ENCODE results near the gene RSPH6A. TPM values are rescaled to one million over a fixed set of nuclear protein-coding genes. Genes with fewer than 3 reads are reported as not detected.

RSPH6A gene
- total RNA-seq, 4 donors from 2014 or later = 0.38 to 0.68 TPM; not detected in 2

DNA sequence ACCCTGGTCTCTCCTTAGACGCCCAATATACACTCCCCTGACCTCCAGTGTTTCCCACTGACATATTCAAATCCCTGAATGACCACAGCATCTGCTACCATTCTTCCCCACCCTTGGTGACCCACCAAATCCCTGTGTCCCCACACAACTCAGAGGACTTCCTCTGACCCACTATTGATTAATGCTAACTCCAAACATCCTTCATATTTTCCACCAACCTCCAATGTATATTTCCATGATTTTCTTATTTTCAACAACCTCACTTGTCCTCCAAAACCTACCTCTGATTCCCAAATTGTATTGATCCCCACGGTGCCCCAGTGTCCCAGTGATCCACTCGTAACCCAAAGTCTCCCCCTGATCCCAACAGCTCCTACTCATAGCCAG is 21.9 kb downstream of the RSPH6A start:
- no peaks in the 10 kb centered on the region for H3K9me3 ChIP-seq
- no peaks in the 10 kb centered on the region for H3K27me3 ChIP-seq
- peaks cover 24% of the 10 kb centered on the region for H3K4me1 ChIP-seq
- TF ChIP-seq, protein P1, sequence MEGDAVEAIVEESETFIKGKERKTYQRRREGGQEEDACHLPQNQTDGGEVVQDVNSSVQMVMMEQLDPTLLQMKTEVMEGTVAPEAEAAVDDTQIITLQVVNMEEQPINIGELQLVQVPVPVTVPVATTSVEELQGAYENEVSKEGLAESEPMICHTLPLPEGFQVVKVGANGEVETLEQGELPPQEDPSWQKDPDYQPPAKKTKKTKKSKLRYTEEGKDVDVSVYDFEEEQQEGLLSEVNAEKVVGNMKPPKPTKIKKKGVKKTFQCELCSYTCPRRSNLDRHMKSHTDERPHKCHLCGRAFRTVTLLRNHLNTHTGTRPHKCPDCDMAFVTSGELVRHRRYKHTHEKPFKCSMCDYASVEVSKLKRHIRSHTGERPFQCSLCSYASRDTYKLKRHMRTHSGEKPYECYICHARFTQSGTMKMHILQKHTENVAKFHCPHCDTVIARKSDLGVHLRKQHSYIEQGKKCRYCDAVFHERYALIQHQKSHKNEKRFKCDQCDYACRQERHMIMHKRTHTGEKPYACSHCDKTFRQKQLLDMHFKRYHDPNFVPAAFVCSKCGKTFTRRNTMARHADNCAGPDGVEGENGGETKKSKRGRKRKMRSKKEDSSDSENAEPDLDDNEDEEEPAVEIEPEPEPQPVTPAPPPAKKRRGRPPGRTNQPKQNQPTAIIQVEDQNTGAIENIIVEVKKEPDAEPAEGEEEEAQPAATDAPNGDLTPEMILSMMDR (IDR thresholded peaks at IDR 0.05) = no peak
- TF ChIP-seq POLR2A (IDR thresholded peaks at IDR 0.05) (no peak), POLR2AphosphoS5 (IDR thresholded peaks at IDR 0.05) (no peak), EP300 (IDR thresholded peaks at IDR 0.05) (no peak)
- peak overlapping the region; percentile 78 for H3K4me3 ChIP-seq
- 36% methylated on average over 3 of the region's 3 CpGs for WGBS
- DNase-seq (ENCODE audit: low spot score in 2 of 2) = no peak
- no peak overlapping the region for H3K27ac ChIP-seq
- H3K36me3 ChIP-seq = peaks cover 18% of the 10 kb centered on the region

DNA sequence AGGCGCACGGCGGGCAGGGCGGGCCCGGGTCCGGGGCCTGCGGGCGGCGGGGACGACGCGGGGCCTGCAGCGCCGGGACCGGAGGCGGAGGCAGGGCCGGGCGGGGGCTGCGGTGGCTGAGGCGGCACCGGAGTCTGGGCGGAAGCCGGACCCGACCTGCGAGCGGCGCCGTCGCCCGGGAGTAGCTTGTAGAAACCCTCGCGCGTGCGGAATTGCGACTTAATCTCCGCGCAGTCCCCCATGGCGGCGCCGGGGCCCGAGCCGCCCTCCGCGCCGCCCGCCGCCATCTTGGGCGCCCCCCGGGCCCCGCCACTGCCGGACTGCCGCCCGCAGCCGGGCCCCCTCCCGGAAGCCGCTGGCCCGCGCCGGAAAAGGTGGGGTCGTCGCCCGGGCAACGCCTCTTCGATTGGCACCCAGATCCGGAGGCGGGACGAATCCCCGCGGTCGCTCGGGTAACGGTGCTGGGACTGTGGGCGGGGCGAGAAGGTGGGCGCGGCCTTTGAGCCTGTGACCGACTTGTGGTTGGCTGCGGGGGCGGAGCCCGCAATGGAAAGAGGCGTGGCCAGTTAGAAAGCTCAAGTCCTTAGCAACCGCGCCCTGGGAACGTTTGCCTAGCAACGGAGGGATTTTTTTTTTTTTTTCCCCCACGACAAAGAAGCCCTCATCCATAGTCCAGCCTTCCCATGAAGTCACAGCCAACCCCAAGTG is 22.5 kb downstream of the RSPH6A start, which contains the start of gene DMWD:
DMWD (minus strand) TSS at position 376 of the 708 bp plus-strand sequence; CDS start at position 287, 89 bp downstream.
- Histone ChIP-seq H3K27me3 (no peaks in the 10 kb centered on the region), H3K36me3 (peaks cover 24% of the 10 kb centered on the region), H3K27ac (peak within 1 kb of the TSS; percentile 82), H3K4me3 (peak within 1 kb of the TSS; percentile 78), H3K4me1 (peaks cover 24% of the 10 kb centered on the region), H3K9me3 (no peaks in the 10 kb centered on the region)
- TF ChIP-seq POLR2A (IDR thresholded peaks at IDR 0.05) (peak in 1 of 2 donors; percentile 18), EP300 (IDR thresholded peaks at IDR 0.05) (no peak), POLR2AphosphoS5 (IDR thresholded peaks at IDR 0.05) (peak in 1 of 3 donors; percentile 79)
- TF ChIP-seq, protein P1 (IDR thresholded peaks at IDR 0.05) = no peak
- DNase-seq (ENCODE audit: low spot score in 2 of 2) = peak; percentile 100
- WGBS = under 1% methylated on average over 18 of the region's 86 CpGs

DNA sequence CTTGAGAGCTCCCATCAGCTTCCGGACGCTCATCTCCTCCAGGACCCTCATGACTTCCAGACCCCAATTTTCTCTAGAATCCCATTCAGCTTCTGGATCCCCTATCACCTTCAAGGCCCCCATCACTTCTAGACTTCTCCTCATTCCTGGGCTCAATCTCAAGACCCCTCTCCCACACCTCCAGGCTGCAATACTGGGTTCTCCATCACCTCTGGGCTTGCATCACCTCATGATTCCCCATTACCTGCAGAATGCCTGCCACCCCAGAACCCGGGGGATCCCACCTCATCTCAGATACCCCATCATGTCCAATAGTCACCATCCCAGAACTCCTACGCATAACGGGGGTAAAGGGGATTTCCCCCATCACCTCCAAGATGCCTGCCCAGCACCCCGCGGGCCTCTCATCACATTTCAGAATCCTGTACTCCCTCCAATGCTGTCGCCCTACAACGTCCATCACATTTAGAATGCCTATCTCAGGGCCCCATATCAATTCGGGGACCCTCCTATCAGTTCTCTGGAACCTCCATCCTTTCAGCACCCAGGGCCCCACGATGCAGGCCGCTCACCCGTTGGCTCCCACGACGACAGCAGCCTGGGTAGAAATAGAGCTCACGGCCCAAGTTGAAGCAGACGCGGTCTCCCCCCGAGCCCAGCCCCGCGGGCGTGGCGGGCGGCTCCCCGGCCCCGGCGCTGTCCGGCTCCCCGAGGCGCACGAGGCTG is 23.2 kb downstream of the RSPH6A start:
- Histone ChIP-seq H3K36me3 (peaks cover 27% of the 10 kb centered on the region), H3K27me3 (no peaks in the 10 kb centered on the region), H3K4me1 (peaks cover 24% of the 10 kb centered on the region), H3K4me3 (peak overlapping the region; percentile 78), H3K27ac (peak overlapping the region; percentile 82), H3K9me3 (no peaks in the 10 kb centered on the region)
- TF ChIP-seq EP300 (IDR thresholded peaks at IDR 0.05) (no peak), POLR2A (IDR thresholded peaks at IDR 0.05) (no peak), POLR2AphosphoS5 (IDR thresholded peaks at IDR 0.05) (no peak)
- TF ChIP-seq, protein P1 (IDR thresholded peaks at IDR 0.05) = no peak
- 13% methylated on average over 14 of the region's 31 CpGs for WGBS
- no peak for DNase-seq (ENCODE audit: low spot score in 2 of 2)

DNA sequence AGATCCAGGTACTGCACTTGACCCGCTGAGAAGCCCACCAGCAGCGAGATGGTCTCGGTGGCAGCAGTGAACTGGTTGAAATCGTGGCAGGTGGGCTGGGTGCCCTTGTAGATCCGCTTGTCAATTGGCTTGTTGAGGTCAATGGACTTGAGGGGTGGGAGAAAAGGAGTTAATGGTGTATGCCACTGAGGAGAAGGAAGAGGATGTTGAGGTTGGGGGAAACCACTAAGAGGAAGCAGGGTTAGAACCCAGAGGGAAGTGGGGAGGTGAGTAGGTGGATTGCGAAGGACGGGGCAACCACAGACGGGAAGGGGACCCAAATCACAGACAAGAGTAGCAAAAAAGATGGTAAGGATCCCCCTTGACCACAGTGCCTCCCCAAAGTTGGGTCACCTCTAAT is 24.2 kb downstream of the RSPH6A start:
- Histone ChIP-seq H3K4me1 (peaks cover 27% of the 10 kb centered on the region), H3K27me3 (no peaks in the 10 kb centered on the region), H3K27ac (no peak overlapping the region), H3K36me3 (peaks cover 37% of the 10 kb centered on the region), H3K9me3 (no peaks in the 10 kb centered on the region), H3K4me3 (no peak overlapping the region)
- WGBS = 78% methylated on average over 8 of the region's 8 CpGs
- no peak for DNase-seq (ENCODE audit: low spot score in 2 of 2)
- no peak for TF ChIP-seq POLR2AphosphoS5 (IDR thresholded peaks at IDR 0.05)
- TF ChIP-seq EP300 (IDR thresholded peaks at IDR 0.05) = no peak
- no peak for TF ChIP-seq POLR2A (IDR thresholded peaks at IDR 0.05)
- TF ChIP-seq, protein P1 (IDR thresholded peaks at IDR 0.05) = no peak

Measured in suprapubic skin (tissue), 4 donors.